ENCODE data around the gene TMEM185A.
"Not testable (repeated sequence)": the region's sequence is repeated elsewhere in the genome, so short reads cannot be mapped to it uniquely, and the experiment has no call there.

TMEM185A gene

GRCh38 chrX:149611623-149612175, 19.9 kb downstream of the TMEM185A start:
- H3K4me3 ChIP-seq (ENCODE audit: low read depth, low read length) = no peak overlapping the region
- no peak for TF ChIP-seq CTCF (IDR thresholded peaks at IDR 0.05; ENCODE audit: borderline replicate concordance, insufficient read depth, low read depth, low read length)

- TF ChIP-seq CTCF (IDR thresholded peaks at IDR 0.05; ENCODE audit: borderline replicate concordance, insufficient read depth, low read depth, low read length) = no peak
These were observed 21.1 kb downstream of the TMEM185A start for GRCh38 chrX:149610511-149610910.

GRCh38 chrX:149607699-149608098, 23.9 kb downstream of the TMEM185A start:
- TF ChIP-seq CTCF (IDR thresholded peaks at IDR 0.05; ENCODE audit: borderline replicate concordance, insufficient read depth, low read depth, low read length) = no peak

More at GRCh38 chrX:149610511-149610910, 21.1 kb downstream of the TMEM185A start:
- no peak overlapping the region for H3K4me3 ChIP-seq (ENCODE audit: low read depth, low read length)

GRCh38 chrX:149605248-149605885, 26.2 kb downstream of the TMEM185A start:
- not testable (repeated sequence) for H3K4me3 ChIP-seq (ENCODE audit: low read depth, low read length)

More at GRCh38 chrX:149607699-149608098, 23.9 kb downstream of the TMEM185A start:
- no peak overlapping the region for H3K4me3 ChIP-seq (ENCODE audit: low read depth, low read length)

GRCh38 chrX:149598603-149599002, 33.0 kb downstream of the TMEM185A start:
- not testable (repeated sequence) for H3K4me3 ChIP-seq (ENCODE audit: low read depth, low read length)

- H3K4me3 ChIP-seq (ENCODE audit: low read depth, low read length) = not testable (repeated sequence)
These were observed 35.6 kb downstream of the TMEM185A start for GRCh38 chrX:149595943-149596342.

GRCh38 chrX:149595214-149595613, 36.4 kb downstream of the TMEM185A start, which contains the start of gene HSFX2:
Gene HSFX2, minus strand, starts transcription at chrX:149595314. Its CDS starts 614 bp downstream, at chrX:149594700.
- H3K4me3 ChIP-seq (ENCODE audit: low read depth, low read length) = not testable (repeated sequence)

GRCh38 chrX:149590993-149591392, 40.6 kb downstream of the TMEM185A start:
- H3K4me3 ChIP-seq (ENCODE audit: low read depth, low read length) = not testable (repeated sequence)

- H3K4me3 ChIP-seq (ENCODE audit: low read depth, low read length) = not testable (repeated sequence)
These were observed 44.2 kb downstream of the TMEM185A start, which contains the start of gene MAGEA9B for GRCh38 chrX:149587359-149587758. Gene MAGEA9B, minus strand, starts transcription at chrX:149587459. Its CDS starts 4,280 bp downstream, at chrX:149583179.

GRCh38 chrX:149585631-149586030, 46.0 kb downstream of the TMEM185A start:
- not testable (repeated sequence) for H3K4me3 ChIP-seq (ENCODE audit: low read depth, low read length)

- H3K4me3 ChIP-seq (ENCODE audit: low read depth, low read length) = not testable (repeated sequence)
These were observed 58.1 kb downstream of the TMEM185A start for GRCh38 chrX:149573456-149573855.

GRCh38 chrX:149572743-149573142, 58.8 kb downstream of the TMEM185A start:
- H3K4me3 ChIP-seq (ENCODE audit: low read depth, low read length) = no peak overlapping the region
- no peak for TF ChIP-seq CTCF (IDR thresholded peaks at IDR 0.05; ENCODE audit: borderline replicate concordance, insufficient read depth, low read depth, low read length)

All from GM12875 (cell line).